LNCaP clone FGC (cell line): ENCODE measurements around the gene KDM2B.

Source experiments
- DNase-seq: peaks from one replicate; pipeline ENCODE4 v3.0.0-alpha.2; 2011; ENCODE audit warnings: low read depth
- H3K4me3 ChIP-seq: 2 replicates; pipeline ENCODE4 v1.5.1; 2011; ENCODE audit warnings: mild to moderate bottlenecking, low read depth, low read length, control low read depth
- CTCF ChIP-seq: IDR thresholded peaks from 2 replicates; pipeline ENCODE4 v1.5.1; 2012; ENCODE audit warnings: mild to moderate bottlenecking; ENCODE audit not compliant: control insufficient read depth, insufficient read depth; ENCODE audit errors: extremely low read depth

Gene KDM2B

GRCh38 chr12:121432740-121433480 is 147.9 kb downstream of the KDM2B start:
- no peak for DNase-seq
- no peak overlapping the region for H3K4me3 ChIP-seq
- no peak for TF ChIP-seq CTCF

- DNase-seq: no peak
- TF ChIP-seq CTCF: no peak
- no peak overlapping the region for H3K4me3 ChIP-seq
Measured at GRCh38 chr12:121430833-121431415, 149.9 kb downstream of the KDM2B start.

- DNase-seq: no peak
- no peak overlapping the region for H3K4me3 ChIP-seq
- TF ChIP-seq CTCF: no peak
Measured at GRCh38 chr12:121428883-121429282, 151.9 kb downstream of the KDM2B start.

GRCh38 chr12:121427556-121428050 is 153.2 kb downstream of the KDM2B start:
- H3K4me3 ChIP-seq: no peak overlapping the region
- DNase-seq: no peak
- no peak for TF ChIP-seq CTCF

- no peak for TF ChIP-seq CTCF
- no peak overlapping the region for H3K4me3 ChIP-seq
Measured at GRCh38 chr12:121424624-121424975, 156.2 kb downstream of the KDM2B start.

GRCh38 chr12:121423682-121424623 is 156.9 kb downstream of the KDM2B start:
- no peak overlapping the region for H3K4me3 ChIP-seq
- no peak for DNase-seq
- TF ChIP-seq CTCF: no peak

More at GRCh38 chr12:121424624-121424975, 156.2 kb downstream of the KDM2B start:
- DNase-seq: no peak
